Transverse colon (tissue), 4 donors: ENCODE data around the gene PDE4D. TPM values are rescaled to one million over a fixed set of nuclear protein-coding genes. Genes with fewer than 3 reads are reported as not detected.

Source experiments
- DNase-seq: peaks from one replicate; pipeline ENCODE4 v3.0.0-alpha.2; 2019
- H3K27ac ChIP-seq, 4 donors: fragments of 200-600 bp; sonication (generic); 2 replicates each; pipeline ENCODE4 v1.5.1; 2016 to 2018; ENCODE audit warnings: inconsistent platforms in 4 of 4
- H3K27me3 ChIP-seq: fragments of 200-600 bp; sonication (generic); 2 replicates; pipeline ENCODE4 v1.5.1; 2017; ENCODE audit warnings: inconsistent platforms
- H3K36me3 ChIP-seq, 4 donors: fragments of 200-600 bp; sonication (generic); 2 replicates each; pipeline ENCODE4 v1.5.1; 2017 to 2019; ENCODE audit warnings: inconsistent platforms in 4 of 4
- H3K4me1 ChIP-seq, 4 donors: fragments of 200-600 bp; sonication (generic); 2 replicates each; pipeline ENCODE4 v1.5.1; 2017 to 2020; ENCODE audit warnings: inconsistent platforms in 4 of 4
- H3K4me3 ChIP-seq, 4 donors: fragments of 200-600 bp; sonication (generic); 1 replicate in 1 of 4; 2 replicates in 3 of 4; pipeline versions ENCODE4 v1.5.1 to v1.6.1; 2017 to 2019; ENCODE audit warnings: inconsistent platforms in 4 of 4
- H3K9me3 ChIP-seq, 2 donors: fragments of 200-600 bp; sonication (generic); 2 replicates each; pipeline ENCODE4 v1.5.1; 2017 to 2019; ENCODE audit warnings: inconsistent platforms in 2 of 2
- EP300 ChIP-seq: sonication (generic); formaldehyde crosslinking; IDR thresholded peaks from one replicate; pipeline ENCODE4 v1.6.1; 2017; ENCODE audit warnings: antibody characterized with exemption, low read depth
- POLR2A ChIP-seq: fragments of 450-650 bp; IDR thresholded peaks from one replicate; pipeline ENCODE4 v1.6.1; 2016; ENCODE audit warnings: antibody characterized with exemption, mild to moderate bottlenecking, moderate library complexity
- POLR2AphosphoS5 ChIP-seq, 3 donors: sonication (generic); formaldehyde crosslinking; IDR thresholded peaks; one replicate each; pipeline ENCODE4 v1.6.1; 2016; ENCODE audit warnings: antibody characterized with exemption in 3 of 3
- WGBS, 2 donors: methylation state at CpG; one replicate each; pipeline ENCODE4 v1.1.5; 2018; ENCODE audit warnings: low coverage in 1 of 2; 5-methylcytosine and 5-hydroxymethylcytosine counted together
- in situ Hi-C, 4 donors: fragments of 200-750 bp; cut with MboI; loops; one replicate each; pipeline versions ENCODE4 v1.15.0 to v1.15.1; 2017; ENCODE audit warnings: low sequenced_read_pairs in 3 of 4, low pct_ligation_motif_present in 1 of 4, low pct_unique_long_range_greater_than_20kb in 1 of 4
- intact Hi-C: fragments of 100-400 bp; cut with DNase I; formaldehyde crosslinking; loops from one replicate; pipeline ENCODE4 v1.15.1; 2023; ENCODE audit warnings: low total_unique reads
- total RNA-seq, 4 donors: library from RNA; depleted of rRNA; stranded (reverse); fragments of >200 nt; gene quantifications; one replicate each; pipeline ENCODE4 v1.1.0, GENCODE V29; 2016
- TF ChIP-seq, protein P1 (sequence below), 5 experiments: fragments of 200-600 bp in 3 of 5; fragments of 450-650 bp in 2 of 5; sonication (generic) in 3 of 5; IDR thresholded peaks; 1 replicate in 2 of 5; 2 replicates in 3 of 5; pipeline ENCODE4 v1.5.1; 2016 to 2017; ENCODE audit warnings: antibody characterized with exemption in 5 of 5, inconsistent platforms in 3 of 5, mild to moderate bottlenecking in 2 of 5, moderate library complexity in 1 of 5

Gene PDE4D
- total RNA-seq, 4 donors from 2014 or later = 47.0 to 302 (median 73.6) TPM

DNA sequence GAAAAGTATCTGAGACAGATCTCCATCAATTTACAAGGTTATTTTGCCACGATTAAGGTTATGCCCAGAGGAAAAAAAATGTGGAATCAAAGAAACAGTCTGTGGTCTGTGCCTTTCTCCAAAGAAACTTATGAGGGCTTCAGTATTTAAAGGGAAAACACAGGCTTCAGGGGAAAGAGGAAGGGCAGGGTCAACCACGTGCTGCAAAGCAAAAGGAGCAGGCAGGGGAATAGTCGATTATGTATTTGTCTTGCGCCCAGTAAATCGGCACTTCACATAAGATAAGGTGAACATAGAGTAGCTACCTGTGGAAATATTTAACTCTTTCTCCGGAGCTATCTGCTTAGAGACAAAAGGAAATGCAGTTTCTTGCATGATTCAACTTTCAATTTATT, 967.0 kb downstream of the PDE4D start:
- no peak for DNase-seq
- in situ Hi-C loops = no loop called here
- WGBS, 2 donors = 31 to 37% methylated on average over 6 of the region's 6 CpGs

DNA sequence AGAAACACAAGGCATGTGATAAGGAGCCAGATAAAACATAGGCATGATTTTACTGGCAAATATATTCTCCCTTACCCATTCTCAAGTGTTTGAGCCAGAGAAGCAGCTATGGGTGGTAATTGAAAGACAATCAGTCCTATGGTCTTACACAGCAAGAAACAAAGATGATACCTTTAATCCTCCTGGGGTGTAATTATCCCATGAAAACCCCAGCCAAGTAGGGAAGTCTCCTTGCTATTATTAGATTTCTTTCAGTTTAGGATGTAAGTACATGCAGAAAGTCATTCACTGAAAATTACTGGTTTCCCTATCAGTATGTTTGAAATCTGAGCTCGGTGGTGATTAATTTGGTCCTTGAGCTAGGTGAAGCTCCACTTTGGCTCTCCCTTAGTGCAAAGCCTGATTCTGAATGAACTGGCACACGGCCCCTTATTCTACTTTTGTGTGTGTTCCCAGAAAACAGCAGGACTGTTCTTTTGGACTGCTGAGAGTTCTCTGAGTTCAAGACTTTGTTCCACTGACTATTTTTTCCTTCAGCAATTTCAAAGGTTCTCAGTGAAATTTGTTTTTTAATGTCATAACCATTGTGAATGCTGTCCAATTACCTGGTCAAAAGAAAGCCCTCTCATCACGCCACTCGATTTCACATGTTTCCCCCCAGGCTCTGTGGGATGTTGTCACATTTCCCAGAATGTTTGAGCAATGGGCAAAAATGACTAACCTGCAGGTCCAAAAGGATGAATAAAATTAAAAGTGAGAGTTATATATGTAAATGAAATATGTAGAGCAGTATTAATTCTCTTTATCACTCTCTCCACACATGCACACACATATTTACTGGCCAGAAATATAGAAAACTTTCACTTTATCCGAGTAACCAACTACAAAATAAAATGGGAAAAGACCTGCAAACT, 967.6 kb downstream of the PDE4D start:
- no peaks in the 10 kb centered on the region for H3K36me3 ChIP-seq
- in situ Hi-C loops (no loop called here), intact Hi-C loops (no loop called here)
- H3K27ac ChIP-seq = no peak overlapping the region
- no peak for DNase-seq
- H3K27me3 ChIP-seq = no peaks in the 10 kb centered on the region
- WGBS, 2 donors = 60% methylated on average over 3 to 5 of the region's 5 CpGs
- TF ChIP-seq, protein P1, sequence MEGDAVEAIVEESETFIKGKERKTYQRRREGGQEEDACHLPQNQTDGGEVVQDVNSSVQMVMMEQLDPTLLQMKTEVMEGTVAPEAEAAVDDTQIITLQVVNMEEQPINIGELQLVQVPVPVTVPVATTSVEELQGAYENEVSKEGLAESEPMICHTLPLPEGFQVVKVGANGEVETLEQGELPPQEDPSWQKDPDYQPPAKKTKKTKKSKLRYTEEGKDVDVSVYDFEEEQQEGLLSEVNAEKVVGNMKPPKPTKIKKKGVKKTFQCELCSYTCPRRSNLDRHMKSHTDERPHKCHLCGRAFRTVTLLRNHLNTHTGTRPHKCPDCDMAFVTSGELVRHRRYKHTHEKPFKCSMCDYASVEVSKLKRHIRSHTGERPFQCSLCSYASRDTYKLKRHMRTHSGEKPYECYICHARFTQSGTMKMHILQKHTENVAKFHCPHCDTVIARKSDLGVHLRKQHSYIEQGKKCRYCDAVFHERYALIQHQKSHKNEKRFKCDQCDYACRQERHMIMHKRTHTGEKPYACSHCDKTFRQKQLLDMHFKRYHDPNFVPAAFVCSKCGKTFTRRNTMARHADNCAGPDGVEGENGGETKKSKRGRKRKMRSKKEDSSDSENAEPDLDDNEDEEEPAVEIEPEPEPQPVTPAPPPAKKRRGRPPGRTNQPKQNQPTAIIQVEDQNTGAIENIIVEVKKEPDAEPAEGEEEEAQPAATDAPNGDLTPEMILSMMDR (IDR thresholded peaks at IDR 0.05) = no peak
- TF ChIP-seq POLR2A (no peak), EP300 (no peak), POLR2AphosphoS5 (IDR thresholded peaks at IDR 0.05) (no peak)
- H3K9me3 ChIP-seq = no peaks in the 10 kb centered on the region
- no peak overlapping the region for H3K4me3 ChIP-seq
- peaks cover 5 to 20% (median 16%) of the 10 kb centered on the region in 4 donors for H3K4me1 ChIP-seq

More for the DNA sequence above, 967.0 kb downstream of the PDE4D start:
- H3K4me1 ChIP-seq = peaks cover 5 to 20% (median 16%) of the 10 kb centered on the region in 4 donors
- H3K4me3 ChIP-seq = no peak overlapping the region
- H3K27me3 ChIP-seq = no peaks in the 10 kb centered on the region
- H3K27ac ChIP-seq = no peak overlapping the region
- intact Hi-C loops = no loop called here
- TF ChIP-seq POLR2AphosphoS5 (IDR thresholded peaks at IDR 0.05) (no peak), POLR2A (no peak), EP300 (no peak)
- TF ChIP-seq, protein P1 (IDR thresholded peaks at IDR 0.05) = no peak
- H3K9me3 ChIP-seq = no peaks in the 10 kb centered on the region
- H3K36me3 ChIP-seq = no peaks in the 10 kb centered on the region

DNA sequence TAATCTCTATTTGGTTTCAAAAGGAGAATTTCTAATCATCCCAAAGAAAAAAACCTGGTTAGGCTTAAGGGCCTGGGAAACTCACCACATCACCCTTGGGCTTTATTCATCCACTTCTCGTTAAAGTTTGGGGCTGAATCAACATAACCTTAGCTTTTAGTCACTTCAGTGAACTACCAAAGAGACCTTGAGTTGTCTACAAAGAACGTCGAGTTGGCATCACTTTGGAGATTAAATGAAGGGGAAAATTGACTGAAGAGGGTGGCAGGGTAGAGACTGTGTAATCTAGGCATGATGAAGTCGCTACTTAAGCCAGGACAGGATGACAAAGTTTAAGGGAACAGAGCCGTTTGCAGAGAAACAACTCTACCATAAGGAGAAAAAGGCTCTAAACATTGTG, 969.2 kb downstream of the PDE4D start:
- Histone ChIP-seq H3K27me3 (no peaks in the 10 kb centered on the region), H3K9me3 (no peaks in the 10 kb centered on the region), H3K27ac (no peak overlapping the region), H3K36me3 (no peaks in the 10 kb centered on the region), H3K4me1 (peaks cover 5 to 20% (median 16%) of the 10 kb centered on the region in 4 donors), H3K4me3 (no peak overlapping the region)
- DNase-seq = no peak
- 77 to 90% methylated on average over 3 to 5 of the region's 5 CpGs for WGBS, 2 donors
- TF ChIP-seq, protein P1 (IDR thresholded peaks at IDR 0.05) = no peak
- intact Hi-C loops (no loop called here), in situ Hi-C loops (loop anchor here in 1 of 4 donors (25.0 kb wide), 1 partner anchor 438 kb away; no protein-coding TSS in a partner anchor)

DNA sequence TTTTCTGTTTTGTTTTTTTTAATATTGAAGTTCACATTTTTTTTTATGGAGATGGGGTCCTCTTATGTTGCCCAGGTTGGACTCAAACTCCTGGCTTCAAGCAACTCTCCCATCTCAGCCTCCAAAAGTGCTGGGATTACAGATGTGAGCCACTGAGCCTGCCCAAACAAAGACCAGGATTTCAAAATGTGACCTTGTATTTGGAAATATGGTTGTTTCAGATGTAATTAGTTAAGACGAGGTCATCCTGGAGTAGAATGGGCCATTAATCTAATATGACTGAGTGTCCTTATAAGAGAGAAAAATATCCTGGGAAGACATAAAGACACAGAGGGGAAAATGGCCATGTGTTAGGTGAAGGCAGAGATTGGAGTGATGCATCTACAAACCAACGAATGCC, 970.2 kb downstream of the PDE4D start:
- Histone ChIP-seq H3K4me1 (peaks cover 5 to 22% (median 16%) of the 10 kb centered on the region in 4 donors), H3K36me3 (no peaks in the 10 kb centered on the region), H3K4me3 (no peak overlapping the region), H3K27me3 (no peaks in the 10 kb centered on the region), H3K27ac (peak overlapping the region; percentile 67 to 75 (median 72)), H3K9me3 (no peaks in the 10 kb centered on the region)
- intact Hi-C loops (no loop called here), in situ Hi-C loops (loop anchor here in 1 of 4 donors (25.0 kb wide), 1 partner anchor 439 kb away; no protein-coding TSS in a partner anchor)
- 85 to 100% methylated on average over 2 of the region's 2 CpGs for WGBS, 2 donors
- TF ChIP-seq POLR2A = no peak
- TF ChIP-seq, protein P1 (IDR thresholded peaks at IDR 0.05) = no peak
- no peak for TF ChIP-seq EP300
- TF ChIP-seq POLR2AphosphoS5 (IDR thresholded peaks at IDR 0.05) = no peak
- no peak for DNase-seq
